H1 (cell line): ENCODE results near the gene SLC8A1.

ENCODE experiments used
- CTCF ChIP-seq, 3 experiments: IDR thresholded peaks; 1 replicate in 2 of 3; 2 replicates in 1 of 3; pipeline versions ENCODE4 v1.5.1 to v1.6.1; 2011; ENCODE audit warnings: low read length in 3 of 3, mild to moderate bottlenecking in 3 of 3, inconsistent platforms in 2 of 3, low read depth in 1 of 3, moderate library complexity in 1 of 3; ENCODE audit not compliant: insufficient read depth in 1 of 3; ENCODE audit errors: control extremely low read depth in 1 of 3
- EZH2 ChIP-seq: fragments of 200-600 bp; sonication (generic); IDR thresholded peaks from 2 replicates; pipeline ENCODE4 v1.7.1; 2012; ENCODE audit warnings: low read depth, mild to moderate bottlenecking, moderate library complexity, low read length, inconsistent platforms; ENCODE audit not compliant: severe bottlenecking
- KDM1A ChIP-seq: fragments of 200-600, 300-600 bp; sonication (generic); IDR thresholded peaks from 2 replicates; pipeline ENCODE4 v1.7.1; 2016; ENCODE audit warnings: mild to moderate bottlenecking, low read length, borderline replicate concordance
- POLR2A ChIP-seq, 2 experiments: IDR thresholded peaks; 1 replicate in 1 of 2; 2 replicates in 1 of 2; pipeline ENCODE4 v1.6.1; 2011; ENCODE audit warnings: low read depth in 2 of 2, low read length in 2 of 2, mild to moderate bottlenecking in 2 of 2; ENCODE audit errors: control extremely low read depth in 1 of 2
- POLR2AphosphoS5 ChIP-seq: IDR thresholded peaks from 2 replicates; pipeline ENCODE4 v1.6.1; 2011; ENCODE audit warnings: low read depth, low read length
- POU5F1 ChIP-seq: IDR thresholded peaks from 2 replicates; pipeline ENCODE4 v1.6.1; 2011; ENCODE audit warnings: low read depth, mild to moderate bottlenecking, low read length, moderate library complexity
- RAD21 ChIP-seq, 2 experiments: IDR thresholded peaks in 1 of 2; conservative IDR thresholded peaks in 1 of 2; 2 replicates each; pipeline ENCODE4 v1.6.1; 2011; ENCODE audit warnings: low read depth in 2 of 2, low read length in 2 of 2, improper control_type of control experiment in 1 of 2, inconsistent platforms in 1 of 2, mild to moderate bottlenecking in 1 of 2, moderate library complexity in 1 of 2
- SIN3A ChIP-seq, 2 experiments: IDR thresholded peaks in 1 of 2; conservative IDR thresholded peaks in 1 of 2; 2 replicates each; pipeline ENCODE4 v1.6.1; 2011 to 2012; ENCODE audit warnings: low read length in 2 of 2, improper control_type of control experiment in 1 of 2, low read depth in 1 of 2, mild to moderate bottlenecking in 1 of 2
- SP1 ChIP-seq: IDR thresholded peaks from 2 replicates; pipeline ENCODE4 v1.6.1; 2011; ENCODE audit warnings: low read depth, low read length
- TCF12 ChIP-seq: IDR thresholded peaks from 2 replicates; pipeline ENCODE4 v1.6.1; 2011; ENCODE audit warnings: low read depth, mild to moderate bottlenecking, low read length
- TEAD4 ChIP-seq: IDR thresholded peaks from 2 replicates; pipeline ENCODE4 v1.6.1; 2012; ENCODE audit warnings: low read depth, low read length, inconsistent platforms, mixed read lengths

DNA sequence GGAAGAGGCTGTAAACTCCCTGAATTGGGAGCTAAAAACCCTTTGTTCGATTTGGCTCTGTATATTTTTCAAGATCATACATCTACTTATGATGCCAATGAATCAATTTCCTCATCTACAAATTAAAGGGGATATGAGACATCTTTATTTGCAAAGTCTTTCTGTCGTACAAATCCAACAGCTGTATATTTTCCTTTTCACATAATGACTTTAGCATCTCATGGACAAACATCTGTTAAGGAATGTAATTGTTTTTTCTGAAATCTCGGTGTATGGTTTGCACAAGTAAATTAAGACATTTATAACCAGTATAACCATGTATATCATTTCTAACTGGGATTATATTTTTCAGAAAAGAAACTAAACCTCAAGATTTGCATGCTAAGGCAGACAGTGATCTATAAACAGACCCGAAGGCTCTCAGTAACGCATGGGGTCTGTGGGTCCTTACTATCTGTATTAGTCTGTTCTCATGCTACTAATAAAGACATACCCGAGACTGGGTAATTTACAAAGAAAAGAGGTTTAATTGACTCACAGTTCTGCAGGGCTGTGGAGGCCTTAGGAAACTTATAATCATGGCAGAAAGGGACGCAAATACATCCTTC is 130.8 kb downstream of the SLC8A1 start:
- no peak for TF ChIP-seq POLR2AphosphoS5
- no peak for TF ChIP-seq KDM1A
- no peak for TF ChIP-seq TEAD4
- no peak for TF ChIP-seq EZH2
- no peak for TF ChIP-seq SP1
- TF ChIP-seq CTCF (IDR thresholded peaks at IDR 0.05; ENCODE audit: control extremely low read depth in 1 of 3, insufficient read depth in 1 of 3, low read depth in 1 of 3, low read length in 3 of 3) = no peak
- no peak for TF ChIP-seq POLR2A (IDR thresholded peaks at IDR 0.05; ENCODE audit: control extremely low read depth in 1 of 2, low read depth in 2 of 2, low read length in 2 of 2)
- no peak for TF ChIP-seq TCF12
- no peak for TF ChIP-seq SIN3A (conservative IDR thresholded peaks at IDR 0.05 in 1 of 2, IDR thresholded peaks at IDR 0.05 in 1 of 2; ENCODE audit: low read depth in 1 of 2, low read length in 2 of 2)
- no peak for TF ChIP-seq RAD21 (IDR thresholded peaks at IDR 0.05 in 1 of 2, conservative IDR thresholded peaks at IDR 0.05 in 1 of 2; ENCODE audit: low read depth in 2 of 2, low read length in 2 of 2)
- TF ChIP-seq POU5F1 = no peak
